ENCODE results near the gene GREB1L.

DNA sequence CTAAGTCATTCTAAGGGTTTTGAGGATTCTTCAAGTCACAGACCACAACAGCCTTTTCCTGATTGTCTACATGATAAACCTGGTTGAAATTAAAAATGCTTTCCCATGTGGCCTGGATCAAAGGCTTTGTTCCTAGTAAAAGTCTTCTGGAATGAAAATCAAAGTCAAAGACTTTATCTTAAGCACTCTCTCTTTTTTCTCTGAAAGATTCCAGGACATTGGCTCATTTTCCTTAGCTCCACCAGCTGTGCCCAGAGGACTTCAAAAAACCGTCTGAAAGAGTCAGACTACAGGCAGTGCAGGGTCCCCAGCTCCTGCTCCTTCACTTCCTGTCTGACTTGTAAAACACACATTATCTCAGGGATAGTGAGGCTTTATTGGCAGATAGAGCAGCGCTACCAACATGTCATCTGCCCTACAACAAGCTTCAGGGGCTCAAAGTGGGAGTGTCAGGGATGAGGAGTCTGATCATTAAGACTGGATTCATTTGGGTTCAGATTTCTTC is 210.3 kb downstream of the GREB1L start:
- TF ChIP-seq CTCF (conservative IDR thresholded peaks at IDR 0.05 in 1 of 2, IDR thresholded peaks at IDR 0.05 in 1 of 2; ENCODE audit: extremely low read depth in 1 of 2, insufficient read depth in 1 of 2, low read depth in 1 of 2, low read length in 2 of 2) (no peak), EZH2 (IDR thresholded peaks at IDR 0.05; ENCODE audit: borderline replicate concordance, low read length) (no peak)

Data from mammary epithelial cell (primary cell).